HepG2 (cell line): ENCODE results near the gene HPCAL1. TPM values are rescaled to one million over a fixed set of nuclear protein-coding genes. Genes with fewer than 3 reads are reported as not detected.

Source experiments
- ATAC-seq: fragments of 200-7000 bp; cut with Tn5 transposase; 3 replicates; pipeline ENCODE4 v1.9.1; 2020; ENCODE audit warnings: mild to moderate bottlenecking, moderate library complexity
- BruUV-seq: library from RNA; stranded (reverse); fragments of 400-500 nt; replicated peaks from 2 replicates; lab custom pipeline; 2021; lab: Mats Ljungman, UMichigan
- CTCF ChIA-PET: fragments of 300-600 bp; formaldehyde crosslinking; extraction: SDS; loops from one replicate; lab custom pipeline; 2021; ENCODE audit warnings: low total read pairs, inconsistent platforms, low intra/inter-chr PET ratio; lab: Yijun Ruan, JAX
- POLR2A ChIA-PET: fragments of 350-600 bp; sonication (Branson Sonifier 250); formaldehyde crosslinking; loops from one replicate; lab custom pipeline; 2020; ENCODE audit warnings: antibody characterized with exemption, inconsistent platforms; lab: Yijun Ruan, JAX
- DNase-seq: peaks from one replicate; pipeline ENCODE4 v3.0.0-alpha.2; 2015; ENCODE audit warnings: low spot score
- FAIRE-seq: peaks from 3 replicates; lab custom pipeline; 2011; peaks lifted over from hg19 to GRCh38; lab: Jason Lieb, UNC
- H2AFZ ChIP-seq: one replicate; pipeline ENCODE4 v1.6.1; 2011; ENCODE audit warnings: low read length, inconsistent platforms
- H3K27ac ChIP-seq: fragments of 300-600 bp; 3 replicates; pipeline ENCODE4 v1.8.0; 2011; ENCODE audit warnings: mixed run types, mild to moderate bottlenecking, mixed read lengths, low read length, inconsistent platforms; ENCODE audit not compliant: insufficient read depth; ENCODE audit errors: extremely low read length
- H3K27me3 ChIP-seq, 2 experiments: fragments of 200-600 bp in 1 of 2; 2 replicates in 1 of 2; 3 replicates in 1 of 2; pipeline versions ENCODE4 v1.6.0 to v1.8.0; 2011; ENCODE audit warnings: low read length in 2 of 2, mild to moderate bottlenecking in 2 of 2, moderate library complexity in 2 of 2, inconsistent platforms in 1 of 2; ENCODE audit not compliant: insufficient read depth in 2 of 2, control insufficient read depth in 1 of 2
- H3K36me3 ChIP-seq, 2 experiments: fragments of 200-600 bp in 1 of 2; replicated peaks in 1 of 2; 2 replicates in 1 of 2; 3 replicates in 1 of 2; pipeline versions ENCODE4 v1.5.1 to v1.8.0; 2011; ENCODE audit warnings: low read length in 2 of 2, inconsistent platforms in 1 of 2; ENCODE audit not compliant: insufficient read depth in 2 of 2, control insufficient read depth in 1 of 2
- H3K4me1 ChIP-seq: 2 replicates; pipeline ENCODE4 v1.5.1; 2012; ENCODE audit warnings: low read length, inconsistent platforms; ENCODE audit not compliant: insufficient read depth
- H3K4me2 ChIP-seq: 2 replicates; pipeline ENCODE4 v1.6.0; 2011; ENCODE audit warnings: low read depth, low read length, inconsistent platforms
- H3K4me3 ChIP-seq, 3 experiments: fragments of 200-600 bp in 1 of 3; sonication (generic), shearing (Covaris generic) in 1 of 3; replicated peaks in 1 of 3; 2 replicates each; pipeline ENCODE4 v1.5.1; 2011 to 2016; ENCODE audit warnings: low read length in 3 of 3, inconsistent platforms in 2 of 3, low read depth in 2 of 3, mild to moderate bottlenecking in 2 of 3, control low read depth in 1 of 3, mixed read lengths in 1 of 3; ENCODE audit not compliant: insufficient read depth in 1 of 3
- H3K79me2 ChIP-seq: one replicate; pipeline ENCODE4 v1.6.1; 2011; ENCODE audit warnings: low read length, inconsistent platforms; ENCODE audit not compliant: insufficient read depth
- H3K9ac ChIP-seq: 2 replicates; pipeline ENCODE4 v1.6.0; 2011; ENCODE audit warnings: mild to moderate bottlenecking, low read depth, low read length, inconsistent platforms; ENCODE audit not compliant: insufficient read depth
- H3K9me3 ChIP-seq: 2 replicates; pipeline ENCODE4 v1.5.1; 2012; ENCODE audit warnings: mild to moderate bottlenecking, low read length
- H4K20me1 ChIP-seq: 2 replicates; pipeline ENCODE4 v1.6.0; 2011; ENCODE audit warnings: inconsistent platforms, mild to moderate bottlenecking, low read length, moderate library complexity; ENCODE audit not compliant: insufficient read depth
- CEBPB ChIP-seq: IDR thresholded peaks from 2 replicates; pipeline ENCODE4 v1.6.1; 2011; ENCODE audit warnings: low read depth, low read length, improper control_type of control experiment, borderline replicate concordance
- DDIT3 ChIP-seq: sonication (generic); formaldehyde crosslinking; IDR thresholded peaks from 2 replicates; pipeline ENCODE4 v1.4.0; 2020; ENCODE audit warnings: mild to moderate bottlenecking, missing genetic modification reagents
- ELK4 ChIP-seq: sonication (generic); formaldehyde crosslinking; IDR thresholded peaks from 2 replicates; pipeline ENCODE4 v1.9.0; 2021; ENCODE audit warnings: missing genetic modification reagents, borderline replicate concordance
- FOXA1 ChIP-seq, 2 experiments: fragments of 450-650 bp in 1 of 2; sonication (generic) in 1 of 2; formaldehyde crosslinking in 1 of 2; IDR thresholded peaks; 2 replicates each; pipeline versions ENCODE4 v1.4.0 to v1.6.1; 2016 to 2020; ENCODE audit warnings: missing genetic modification reagents in 1 of 2
- FOXP1 ChIP-seq, 2 experiments: fragments of 450-650 bp in 1 of 2; IDR thresholded peaks; 2 replicates each; pipeline ENCODE4 v1.6.1; 2017 to 2018; ENCODE audit warnings: antibody characterized with exemption in 1 of 2
- KDM3A ChIP-seq: IDR thresholded peaks from 2 replicates; pipeline ENCODE4 v1.6.1; 2018; ENCODE audit warnings: low read depth, missing compliant biosample characterization
- PHB2 ChIP-seq: fragments of 450-650 bp; IDR thresholded peaks from 2 replicates; pipeline ENCODE4 v1.6.1; 2018; ENCODE audit not compliant: partially characterized antibody
- RXRB ChIP-seq: IDR thresholded peaks from 2 replicates; pipeline ENCODE4 v1.6.1; 2016; ENCODE audit warnings: borderline replicate concordance, missing genetic modification reagents, missing compliant biosample characterization
- SCMH1 ChIP-seq: sonication (generic); formaldehyde crosslinking; IDR thresholded peaks from 2 replicates; pipeline ENCODE4 v1.9.0; 2021; ENCODE audit warnings: missing genetic modification reagents, mild to moderate bottlenecking, borderline replicate concordance
- SNRNP70 ChIP-seq: fragments of 200-400 bp; formaldehyde crosslinking; IDR thresholded peaks from 2 replicates; pipeline ENCODE4 v1.6.1; 2017; ENCODE audit warnings: mild to moderate bottlenecking, low read depth, low read length, moderate library complexity
- SOX5 ChIP-seq: IDR thresholded peaks from 2 replicates; pipeline ENCODE4 v1.6.1; 2016; ENCODE audit warnings: borderline replicate concordance
- WIZ ChIP-seq: sonication (generic); formaldehyde crosslinking; IDR thresholded peaks from 2 replicates; pipeline ENCODE4 v1.5.1; 2020; ENCODE audit warnings: mild to moderate bottlenecking, missing genetic modification reagents
- YEATS2 ChIP-seq: sonication (generic); formaldehyde crosslinking; IDR thresholded peaks from 2 replicates; pipeline ENCODE4 v1.4.0; 2020; ENCODE audit warnings: missing genetic modification reagents, borderline replicate concordance
- ZBTB38 ChIP-seq: sonication (generic); formaldehyde crosslinking; IDR thresholded peaks from 2 replicates; pipeline ENCODE4 v1.5.1; 2020; ENCODE audit warnings: mild to moderate bottlenecking, missing genetic modification reagents
- ZNF468 ChIP-seq: sonication (generic); formaldehyde crosslinking; IDR thresholded peaks from 2 replicates; pipeline ENCODE4 v1.8.0; 2022; ENCODE audit warnings: mild to moderate bottlenecking, moderate library complexity, missing genetic modification reagents
- ZNF747 ChIP-seq: sonication (generic); formaldehyde crosslinking; IDR thresholded peaks from 2 replicates; pipeline ENCODE4 v1.8.1; 2023; ENCODE audit warnings: missing genetic modification reagents, mild to moderate bottlenecking, borderline replicate concordance
- WGBS: methylation state at CpG from one replicate; pipeline ENCODE4 v1.1.6; 2017; ENCODE audit warnings: low lambda C conversion rate; 5-methylcytosine and 5-hydroxymethylcytosine counted together
- in situ Hi-C: cut with HindIII; loops from 2 replicates; pipeline ENCODE4 v1.10.0; 2017; ENCODE audit warnings: low pct_unique_long_range_greater_than_20kb; ENCODE audit not compliant: extremely low pct_ligation_motif_present
- intact Hi-C: fragments of 100-400 bp; cut with micrococcal nuclease; formaldehyde crosslinking; loops from one replicate; pipeline ENCODE4 v1.10.0; 2022; ENCODE audit not compliant: unreplicated experiment
- polyA plus RNA-seq, 8 experiments: library from polyadenylated mRNA; depleted of rRNA in 3 of 8; stranded (reverse) in 7 of 8; unstranded in 1 of 8; fragments of >200 nt; fragmentation: Illumina TruSeq in 4 of 8; extraction: Trizol in 4 of 8; gene quantifications; 2 replicates each; pipeline versions ENCODE4 v1.2.1 to v1.2.3, GENCODE V29; 2011 to 2016; ENCODE audit warnings: low read depth in 4 of 8, missing spikeins in 1 of 8, mixed read lengths in 1 of 8; ENCODE audit not compliant: insufficient read depth in 1 of 8
- total RNA-seq, 5 experiments: library from RNA; depleted of rRNA; stranded (reverse); fragments of >200 nt; fragmentation: Illumina TruSeq; extraction: Trizol; gene quantifications; 2 replicates each; pipeline ENCODE4 v1.2.3, GENCODE V29; 2016; ENCODE audit warnings: low read depth in 1 of 5

The HPCAL1 gene
- total and polyA plus RNA-seq, 2 of the 13 experiments (the other 11 are each of a cell fraction or from before 2014, with no cell fraction given): 29.5 to 29.9 TPM

DNA sequence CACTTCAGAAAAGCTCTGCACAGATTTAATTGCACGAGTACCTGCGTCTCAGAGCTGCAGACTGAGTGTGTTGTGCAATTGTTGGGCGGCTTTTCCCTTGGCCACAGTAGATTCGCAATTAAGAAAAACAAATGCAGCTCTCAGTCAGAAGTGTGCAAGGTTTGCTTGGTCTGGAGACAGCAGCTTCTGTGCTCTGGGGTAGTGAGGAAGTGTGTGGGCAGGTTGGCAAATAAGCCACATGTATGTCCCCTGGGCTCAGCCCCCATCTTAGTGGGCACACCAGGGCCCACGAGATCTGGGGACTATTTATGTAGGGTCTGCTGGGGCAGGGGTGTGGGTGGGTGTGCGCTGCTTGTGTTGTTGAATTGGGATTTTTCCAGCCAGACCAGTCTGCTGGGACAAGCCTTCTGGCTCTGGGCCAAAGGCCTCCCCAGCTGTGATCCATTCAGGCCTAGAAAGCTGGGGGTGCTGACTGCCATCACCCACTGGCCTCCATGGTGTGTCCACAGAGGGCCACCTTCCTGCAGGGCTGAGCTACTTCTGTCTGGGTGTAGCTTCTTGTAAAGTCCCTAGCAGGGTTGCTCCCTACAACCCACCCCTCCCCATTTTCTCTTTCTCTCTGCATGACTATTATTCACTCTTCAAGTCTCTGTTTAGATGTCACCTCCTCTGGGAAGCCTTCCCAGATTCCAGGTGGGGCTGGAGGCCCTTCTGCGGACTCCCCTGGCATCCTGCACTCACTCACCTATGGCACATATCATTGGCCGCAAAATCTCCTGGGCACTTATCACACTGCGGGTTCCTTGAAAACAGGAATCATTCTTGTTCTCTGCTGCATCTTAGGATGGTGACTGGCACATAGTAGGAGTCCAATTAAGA is 77.6 kb downstream of the HPCAL1 start:
- Histone ChIP-seq H3K4me3 (no peak overlapping the region), H3K9ac (no peak overlapping the region), H2AFZ (no peak overlapping the region), H3K79me2 (no peaks in the 10 kb centered on the region)
- POLR2A ChIA-PET: interaction anchor here (2.2 kb wide), 1 partner anchor 12 kb away, joined by 4 read pairs; no protein-coding TSS in a partner anchor
- no peak for ATAC-seq
- TF ChIP-seq CEBPB (peak; percentile 62), KDM3A (CRISPR knock-in tag) (no peak)
- TF ChIP-seq, all 625 proteins: peak for 1
- 94% methylated on average over 8 of the region's 9 CpGs for WGBS
- DNase-seq (no peak), FAIRE-seq (no peak)
- in situ Hi-C loops (no loop called here), intact Hi-C loops (no loop called here)
- no peak overlapping the region for H3K27ac ChIP-seq
- no peaks in the 10 kb centered on the region for H3K4me1 ChIP-seq
- CTCF ChIA-PET: no interaction called here
- H4K20me1 ChIP-seq: peaks cover 11% of the 10 kb centered on the region
- H3K9me3 ChIP-seq: no peaks in the 10 kb centered on the region
- H3K4me2 ChIP-seq: no peak overlapping the region
- H3K27me3 ChIP-seq: no peaks in the 10 kb centered on the region
- BruUV-seq: no TSS peak
- peaks cover 0 to 1% of the 10 kb centered on the region in 2 experiments; a peak in 2 of 5 replicates for H3K36me3 ChIP-seq

- ATAC-seq (no peak), FAIRE-seq (peak; percentile 8)
- CTCF ChIA-PET: no interaction called here
- TF ChIP-seq SNRNP70 (no peak), RXRB (no peak), FOXA1 (IDR thresholded peaks at IDR 0.05) (no peak), FOXA1 (CRISPR knock-in tag; IDR thresholded peaks at IDR 0.05) (no peak), ZNF468 (CRISPR knock-in tag) (no peak), YEATS2 (CRISPR knock-in tag) (no peak), DDIT3 (no peak), PHB2 (no peak), FOXP1 (IDR thresholded peaks at IDR 0.05) (no peak), FOXP1 (CRISPR knock-in tag; IDR thresholded peaks at IDR 0.05) (no peak), WIZ (CRISPR knock-in tag) (no peak), ELK4 (no peak), SOX5 (CRISPR knock-in tag) (no peak), ZBTB38 (CRISPR knock-in tag) (no peak), CEBPB (no peak), SCMH1 (CRISPR knock-in tag) (no peak), ZNF747 (CRISPR knock-in tag) (no peak)
Measured at GRCh38 chr2:10381997-10382353, 79.3 kb downstream of the HPCAL1 start.

More at GRCh38 chr2:10381997-10382353, 79.3 kb downstream of the HPCAL1 start:
- no peaks in the 10 kb centered on the region for H3K79me2 ChIP-seq
- H3K9me3 ChIP-seq: no peaks in the 10 kb centered on the region
- no TSS peak for BruUV-seq
- H3K27ac ChIP-seq: no peak overlapping the region
- no peak overlapping the region for H2AFZ ChIP-seq
- no peak overlapping the region for H3K9ac ChIP-seq
- peaks cover 12% of the 10 kb centered on the region for H3K4me1 ChIP-seq
- no peaks in the 10 kb centered on the region for H3K27me3 ChIP-seq
- no peak for DNase-seq
- peaks cover 0 to 1% of the 10 kb centered on the region in 2 experiments; a peak in 2 of 5 replicates for H3K36me3 ChIP-seq
- 92% methylated on average over 3 of the region's 3 CpGs for WGBS
- intact Hi-C loops (no loop called here), in situ Hi-C loops (no loop called here)
- H3K4me2 ChIP-seq: no peak overlapping the region
- H4K20me1 ChIP-seq: peaks cover 13% of the 10 kb centered on the region
- H3K4me3 ChIP-seq: no peak overlapping the region
- POLR2A ChIA-PET: no interaction called here
